Activated gamma-delta T cell treated with anti-CD3 and anti-CD28 coated beads, Interleukin-2, amount 50 U/mL, for 16 hours (primary cell): ENCODE results near the gene HEXA.
A peak's percentile ranks its signal among the peaks of the same experiment; 100 is the strongest.

Experiments
- DNase-seq: peaks from one replicate; pipeline ENCODE4 v3.0.0-alpha.2; 2020; ENCODE audit warnings: low read depth

Gene HEXA

GRCh38 chr15:72319360-72319984, 56.3 kb downstream of the HEXA start:
- peak; percentile 19 for DNase-seq

GRCh38 chr15:72318408-72318942, 57.3 kb downstream of the HEXA start:
- DNase-seq: no peak

GRCh38 chr15:72315706-72316370, 60.0 kb downstream of the HEXA start:
- DNase-seq: no peak

DNA sequence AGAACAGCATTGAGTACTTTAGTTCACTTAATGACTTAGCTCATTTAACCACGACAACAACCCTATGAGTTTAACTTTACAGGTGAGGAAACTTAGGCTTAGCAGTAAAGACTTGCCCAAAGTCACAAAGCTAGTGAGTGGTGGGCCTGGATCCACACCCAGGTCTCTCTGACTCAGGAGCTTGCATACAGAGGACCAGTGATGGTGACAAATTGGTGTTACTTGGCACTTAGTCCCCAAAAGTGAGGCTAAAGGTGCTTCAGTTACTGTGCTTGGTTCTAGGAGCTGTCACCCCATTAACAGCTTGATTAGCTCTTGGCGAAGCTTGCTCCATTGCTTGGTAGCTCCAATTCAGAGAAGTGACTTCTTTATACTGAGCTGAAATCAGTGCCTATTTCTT, 61.9 kb downstream of the HEXA start:
- no peak for DNase-seq

DNA sequence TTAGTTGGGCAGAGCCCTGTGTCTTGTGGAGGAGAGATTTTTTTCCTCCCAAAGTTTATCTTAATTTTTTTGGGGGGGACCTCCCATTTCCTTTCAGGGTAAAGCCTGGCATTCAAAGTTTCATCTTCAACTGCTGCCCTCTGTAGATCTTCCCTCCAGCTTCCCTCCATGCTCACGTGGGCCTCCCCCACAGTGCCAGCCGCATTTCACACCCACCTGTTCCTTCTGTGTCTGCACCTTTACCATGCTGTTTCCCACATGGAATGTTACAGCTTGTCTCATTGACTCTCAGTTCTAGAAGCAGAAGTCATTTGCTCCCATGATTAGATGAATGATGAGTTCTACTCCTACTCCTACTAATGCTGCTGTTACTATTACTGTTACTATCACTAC, 62.4 kb downstream of the HEXA start:
- no peak for DNase-seq

GRCh38 chr15:72312605-72313447, 63.0 kb downstream of the HEXA start:
- DNase-seq: peak; percentile 39

GRCh38 chr15:72307026-72307425, 68.8 kb downstream of the HEXA start:
- no peak for DNase-seq

DNA sequence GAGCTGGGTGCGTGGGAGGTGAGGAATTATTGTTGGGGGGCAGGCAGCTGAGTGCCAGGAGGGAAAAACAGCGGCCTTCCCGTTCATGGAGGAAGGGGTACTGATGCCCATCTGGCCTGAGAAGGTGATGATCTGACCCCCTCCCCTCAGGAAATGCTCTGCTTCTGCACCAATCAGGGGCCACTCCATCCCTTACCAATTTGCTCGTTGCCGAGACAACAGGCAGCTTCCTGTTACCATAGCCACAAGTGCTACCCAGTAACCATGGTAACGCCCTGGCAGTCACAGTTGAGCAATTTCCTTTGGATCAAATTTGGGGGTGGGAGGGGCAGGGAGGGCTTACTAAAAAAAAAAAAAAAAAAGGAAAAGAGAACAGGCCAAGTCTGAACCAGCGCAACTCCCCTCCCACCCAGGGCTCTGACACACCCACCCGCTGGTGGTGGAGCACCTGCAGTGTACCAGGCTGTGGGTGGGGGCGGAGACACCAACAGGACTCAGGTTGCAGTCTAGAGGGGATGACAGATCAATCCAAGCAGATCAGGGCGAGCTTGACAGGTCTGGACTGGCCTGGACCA, 69.5 kb downstream of the HEXA start:
- DNase-seq: peak; percentile 3

DNA sequence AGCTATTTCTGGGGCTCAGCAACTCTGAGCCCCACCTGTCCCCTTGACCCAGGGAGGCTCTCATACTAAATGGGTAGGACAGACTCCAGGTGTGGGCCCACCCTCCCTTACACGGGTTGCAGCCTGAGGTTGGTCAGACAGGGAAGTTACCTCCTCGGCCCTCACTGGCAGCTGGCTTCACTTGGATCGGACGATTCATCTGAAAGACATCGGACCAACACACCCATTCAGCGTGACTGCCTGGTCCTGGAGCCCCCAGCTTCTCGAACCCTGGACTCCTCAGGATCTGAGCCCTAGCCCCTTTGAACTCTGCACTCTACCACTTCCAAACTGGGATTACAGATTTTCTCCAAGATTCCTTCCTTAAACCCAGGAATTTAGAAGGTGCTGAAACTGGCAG, 71.2 kb downstream of the HEXA start:
- DNase-seq: no peak

DNA sequence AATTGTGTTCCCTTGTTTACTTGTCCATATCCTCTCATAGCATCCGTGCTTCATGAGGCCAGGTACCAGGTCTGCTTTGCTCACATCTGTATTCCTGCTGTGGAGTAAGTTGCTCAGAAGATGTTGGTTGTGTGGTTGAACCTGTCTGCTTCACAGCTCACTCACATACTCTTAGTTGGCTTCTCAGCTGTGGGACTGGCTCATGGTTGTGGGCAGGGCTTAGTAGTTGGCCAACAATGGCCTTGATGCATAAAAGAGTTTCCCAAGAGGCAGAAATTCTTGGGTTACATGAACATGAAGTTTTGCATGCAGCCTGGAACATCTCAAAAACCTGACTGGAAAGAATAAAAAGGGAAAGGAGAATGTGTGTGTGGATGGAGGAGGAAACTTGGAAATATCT, 72.9 kb downstream of the HEXA start:
- no peak for DNase-seq
